Ecto neural progenitor cell (in vitro differentiated cells): Measurements from ENCODE around the gene ASIC4.

Source experiments
- DNase-seq: peaks from one replicate; pipeline ENCODE4 v3.0.0-alpha.2; 2018; ENCODE audit warnings: low spot score

The ASIC4 gene

GRCh38 chr2:219480004-219480403, 34.3 kb upstream of the ASIC4 start:
- no peak for DNase-seq

GRCh38 chr2:219482674-219483405, 31.4 kb upstream of the ASIC4 start:
- DNase-seq: no peak

GRCh38 chr2:219483451-219484342, 30.6 kb upstream of the ASIC4 start:
- DNase-seq: no peak

- peak; percentile 62 for DNase-seq
These were observed 29.7 kb upstream of the ASIC4 start for GRCh38 chr2:219484343-219485200.

GRCh38 chr2:219485201-219485580, 29.1 kb upstream of the ASIC4 start:
- no peak for DNase-seq

- no peak for DNase-seq
These were observed 27.8 kb upstream of the ASIC4 start for GRCh38 chr2:219486380-219486959.

- no peak for DNase-seq
These were observed 26.0 kb upstream of the ASIC4 start for GRCh38 chr2:219488149-219488843.

GRCh38 chr2:219488844-219489194, 25.5 kb upstream of the ASIC4 start:
- DNase-seq: no peak

- no peak for DNase-seq
These were observed 25.0 kb upstream of the ASIC4 start for GRCh38 chr2:219489315-219489714.

- DNase-seq: no peak
These were observed 24.1 kb upstream of the ASIC4 start for GRCh38 chr2:219490186-219490585.

GRCh38 chr2:219490600-219491130, 23.6 kb upstream of the ASIC4 start:
- no peak for DNase-seq

GRCh38 chr2:219491278-219491963, 22.9 kb upstream of the ASIC4 start:
- no peak for DNase-seq

- DNase-seq: no peak
These were observed 21.7 kb upstream of the ASIC4 start for GRCh38 chr2:219492575-219492974.

- no peak for DNase-seq
These were observed 21.2 kb upstream of the ASIC4 start for GRCh38 chr2:219493086-219493485.

- no peak for DNase-seq
These were observed 19.2 kb upstream of the ASIC4 start for GRCh38 chr2:219494952-219495530.

GRCh38 chr2:219495531-219496122, 18.7 kb upstream of the ASIC4 start:
- DNase-seq: peak; percentile 81

- no peak for DNase-seq
These were observed 17.9 kb upstream of the ASIC4 start for GRCh38 chr2:219496247-219496824.

- no peak for DNase-seq
These were observed 17.3 kb upstream of the ASIC4 start for GRCh38 chr2:219496825-219497494.
